HG02943 (cell line): ENCODE measurements around the gene SKA3.
"Not testable (repeated sequence)": the region's sequence is repeated elsewhere in the genome, so short reads cannot be mapped to it uniquely, and the experiment has no call there.

Source experiments
- ATAC-seq: cut with Tn5 transposase; IDR thresholded peaks from one replicate; pipeline ENCODE4 v1.9.1; 2021; ENCODE audit warnings: mild to moderate bottlenecking, low read depth, moderate library complexity; ENCODE audit not compliant: unreplicated experiment

The SKA3 gene

DNA sequence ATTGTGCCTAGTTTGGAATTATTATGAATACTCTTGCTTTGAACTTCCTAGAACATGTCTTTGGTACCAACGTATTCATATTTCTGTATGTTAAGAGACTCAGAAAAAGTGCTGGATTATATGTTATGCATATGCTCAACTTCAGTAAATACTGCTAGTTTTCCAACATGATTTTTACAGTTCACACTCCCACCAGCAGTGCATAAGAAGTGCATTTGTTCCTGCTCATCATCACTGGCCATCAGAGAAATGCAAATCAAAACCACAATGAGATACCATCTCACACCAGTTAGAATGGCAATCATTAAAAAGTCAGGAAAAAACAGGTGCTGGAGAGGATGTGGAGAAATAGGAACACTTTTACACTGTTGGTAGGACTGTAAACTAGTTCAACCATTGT is 2.6 kb downstream of the SKA3 start:
- not testable (repeated sequence) for ATAC-seq

DNA sequence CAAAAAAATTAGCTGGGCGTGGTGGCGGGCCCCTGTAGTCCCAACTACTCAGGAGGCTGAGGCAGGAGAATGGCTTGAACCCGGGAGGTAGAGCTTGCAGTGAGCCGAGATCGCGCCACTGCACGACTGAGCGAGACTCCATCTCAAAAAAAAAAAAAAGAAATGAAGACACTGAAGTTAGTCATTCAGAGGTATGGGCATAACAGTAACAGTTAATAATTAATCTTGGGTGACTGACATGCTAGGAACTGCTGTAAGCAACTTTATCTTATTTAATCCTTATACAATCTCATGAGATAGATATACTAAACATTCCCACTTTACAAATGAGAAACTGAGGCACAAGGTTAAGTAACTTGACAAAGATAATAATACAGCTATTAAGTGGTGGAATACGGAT is 4.9 kb downstream of the SKA3 start:
- no peak for ATAC-seq

DNA sequence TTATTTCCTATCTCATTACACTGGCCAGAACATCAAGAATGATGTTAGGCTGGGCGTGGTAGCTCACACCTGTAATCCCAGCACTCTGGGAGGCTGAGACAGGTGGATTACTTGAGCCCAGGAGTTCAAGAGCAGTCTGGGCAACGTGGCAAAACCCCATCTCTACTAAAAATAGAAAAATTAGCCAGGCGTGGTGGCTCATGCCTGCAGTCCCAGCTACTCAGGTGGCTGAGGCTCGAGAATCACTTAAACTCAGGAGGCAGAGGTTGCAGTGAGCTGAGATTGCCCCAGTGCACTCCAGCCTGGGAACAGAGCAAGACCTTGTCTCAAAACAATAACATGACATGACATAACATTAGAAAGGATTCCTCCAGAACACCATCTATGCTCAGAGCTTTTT is 10.7 kb downstream of the SKA3 start:
- ATAC-seq = not testable (repeated sequence)

DNA sequence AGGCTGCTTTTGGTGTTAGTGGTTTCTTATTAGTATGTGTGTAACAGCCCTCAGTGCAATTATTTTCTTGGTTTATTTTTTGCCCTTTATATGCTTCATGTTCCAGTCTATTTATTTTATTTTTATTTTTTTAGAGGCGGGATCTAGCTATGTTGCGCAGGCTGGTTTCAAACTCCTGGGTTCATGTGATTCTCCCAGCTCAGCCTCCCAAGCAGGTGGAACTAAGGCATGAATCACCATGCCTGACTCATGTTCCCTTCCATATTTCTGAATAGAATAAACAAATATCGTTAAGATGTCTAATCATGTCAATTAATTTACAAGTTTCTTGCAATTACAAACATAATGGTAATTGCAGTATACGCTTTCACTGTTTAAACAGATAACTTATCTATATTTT is 11.7 kb downstream of the SKA3 start:
- no peak for ATAC-seq

DNA sequence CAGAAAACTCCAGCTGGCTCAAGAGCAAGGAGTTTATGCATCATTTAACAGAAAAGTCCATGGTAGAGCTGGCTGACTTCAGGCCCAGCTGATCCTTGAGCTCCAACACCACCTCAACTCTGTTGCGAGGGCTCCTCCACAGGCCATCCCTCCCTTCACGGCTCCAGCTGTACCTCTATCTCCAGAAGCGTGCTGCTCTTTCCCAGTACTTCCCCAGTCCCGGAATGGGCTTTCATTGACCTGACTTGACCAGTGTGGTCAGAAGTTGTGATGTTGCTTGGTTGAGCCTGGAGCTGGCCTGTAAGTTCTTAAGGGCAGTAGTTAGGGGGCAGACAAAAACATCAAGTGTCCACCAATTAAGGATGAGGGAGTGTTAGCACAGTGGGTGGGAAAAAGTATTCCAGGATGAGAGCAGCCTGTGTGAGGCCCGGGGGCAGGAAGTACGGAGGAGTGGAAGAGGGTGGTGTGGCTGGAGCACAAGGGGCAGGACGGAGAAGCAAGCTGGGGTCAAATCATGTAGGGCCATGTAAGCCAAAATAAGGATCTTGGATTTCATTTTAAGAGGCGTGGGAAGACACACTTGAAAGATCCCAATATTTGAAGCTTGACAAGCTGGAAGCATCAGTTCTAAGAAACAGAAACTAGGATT is 24.0 kb downstream of the SKA3 start:
- ATAC-seq = no peak

DNA sequence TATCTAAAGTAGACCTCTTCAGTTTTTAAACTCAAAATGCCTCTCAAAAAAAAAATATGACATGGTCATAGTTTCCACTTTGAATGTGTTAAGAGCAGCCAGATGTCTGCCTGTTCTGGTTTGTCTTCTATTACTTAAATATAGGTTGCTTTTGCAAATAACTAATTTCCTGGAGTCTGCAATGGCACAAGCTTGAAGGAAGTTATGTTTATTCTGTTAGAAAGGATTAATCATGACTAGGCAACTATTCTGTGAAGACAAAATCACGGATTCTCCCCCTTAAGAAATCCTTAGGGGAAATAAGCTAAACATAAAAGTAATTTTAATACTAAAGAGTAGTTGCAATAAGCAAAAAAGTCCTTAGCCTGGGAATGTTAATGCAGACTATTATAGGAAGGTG is 26.3 kb downstream of the SKA3 start:
- ATAC-seq = no peak

DNA sequence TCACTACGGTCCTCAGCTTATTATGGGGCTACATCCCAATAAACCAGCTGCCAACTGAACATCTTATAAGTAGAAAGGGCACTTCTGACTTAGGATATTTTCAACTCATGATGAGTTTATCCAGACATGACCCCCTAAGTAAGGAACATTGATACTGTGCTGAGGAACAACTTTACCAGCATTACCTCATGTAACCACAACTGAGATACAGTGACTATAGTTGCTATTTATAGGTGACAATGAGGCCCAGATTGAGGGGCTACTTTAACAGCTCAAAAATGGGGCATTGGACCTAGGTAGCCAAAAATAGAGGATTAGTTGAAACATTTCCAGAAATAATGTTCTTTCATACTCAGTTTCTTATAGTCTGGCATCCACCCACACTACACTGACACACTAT is 26.8 kb downstream of the SKA3 start:
- no peak for ATAC-seq

GRCh38 chr13:21148557-21149258 is 27.6 kb downstream of the SKA3 start:
- no peak for ATAC-seq

DNA sequence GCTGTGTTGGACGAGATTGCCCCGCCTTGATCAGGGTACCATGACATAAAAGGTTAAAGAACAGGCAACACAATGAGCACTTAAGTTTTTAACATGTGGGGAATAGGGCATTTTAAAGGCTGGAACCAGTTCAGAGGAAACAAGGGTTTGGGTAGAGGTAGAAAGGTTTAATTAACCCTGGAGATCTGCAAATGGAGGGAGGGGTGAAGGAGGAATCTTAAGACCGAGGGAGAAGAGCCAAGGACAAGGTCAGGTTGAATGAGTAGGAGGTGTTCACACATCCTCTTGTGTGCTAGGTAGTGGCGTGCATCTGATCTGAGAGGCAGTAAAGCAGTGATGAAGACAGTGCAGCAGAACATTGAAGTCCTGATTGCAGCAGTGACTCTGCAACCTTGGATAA is 28.5 kb downstream of the SKA3 start:
- no peak for ATAC-seq

DNA sequence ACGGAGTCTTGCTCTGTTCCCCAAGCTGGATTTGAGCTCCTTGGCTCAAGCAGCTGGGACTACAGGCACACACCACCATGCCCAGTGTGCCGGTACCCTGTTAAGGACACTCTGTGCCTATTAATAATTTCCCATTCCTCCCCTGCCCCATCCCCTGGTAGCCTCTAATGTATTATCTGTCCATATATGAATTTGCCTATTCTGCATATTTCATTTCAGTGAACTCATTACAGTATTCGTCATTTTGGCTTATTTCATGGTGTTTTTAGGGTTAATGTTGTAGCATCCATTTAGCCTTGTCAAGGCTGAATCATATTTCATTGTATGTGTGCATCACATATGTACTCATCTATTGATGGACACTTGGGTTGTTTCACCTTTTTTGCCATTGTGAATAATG is 33.6 kb downstream of the SKA3 start:
- ATAC-seq = no peak

DNA sequence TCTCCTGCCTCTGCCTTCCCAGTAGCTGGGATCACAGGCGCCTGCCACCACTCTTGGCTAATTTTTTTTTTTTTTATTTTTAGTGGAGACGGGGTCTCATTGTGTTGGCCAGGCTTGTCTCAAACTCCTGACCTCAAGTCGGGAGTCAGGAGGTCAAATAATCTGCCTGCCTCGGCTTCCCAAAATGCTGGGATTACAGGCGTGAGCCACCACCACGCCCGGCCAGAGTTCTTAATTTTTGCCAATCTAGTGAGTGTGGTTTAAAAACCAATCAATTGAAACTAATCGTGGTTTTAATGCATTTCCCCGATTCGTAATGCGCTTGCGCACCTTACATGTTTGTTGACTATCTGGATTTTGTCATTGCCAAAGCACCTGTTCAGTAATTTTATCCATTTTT is 37.0 kb downstream of the SKA3 start:
- ATAC-seq = no peak

DNA sequence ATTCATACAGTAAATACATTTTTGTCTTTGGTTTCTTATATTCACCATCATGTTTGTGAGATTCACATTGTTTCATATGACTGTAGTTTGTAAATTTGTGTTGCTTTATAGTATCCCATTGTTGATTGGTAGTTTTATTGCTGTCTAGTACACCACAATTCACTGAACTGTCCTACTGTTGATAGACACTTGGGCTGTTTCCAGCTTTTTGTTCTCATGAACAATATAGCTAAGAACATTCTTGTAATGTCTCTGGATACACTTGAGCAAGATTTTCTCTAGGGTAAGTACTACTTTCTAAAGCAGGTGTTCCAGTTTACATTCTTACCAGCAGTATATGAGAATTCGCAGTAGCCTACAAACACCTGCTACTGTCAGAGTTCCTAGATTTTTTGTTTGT is 37.8 kb downstream of the SKA3 start:
- no peak for ATAC-seq

DNA sequence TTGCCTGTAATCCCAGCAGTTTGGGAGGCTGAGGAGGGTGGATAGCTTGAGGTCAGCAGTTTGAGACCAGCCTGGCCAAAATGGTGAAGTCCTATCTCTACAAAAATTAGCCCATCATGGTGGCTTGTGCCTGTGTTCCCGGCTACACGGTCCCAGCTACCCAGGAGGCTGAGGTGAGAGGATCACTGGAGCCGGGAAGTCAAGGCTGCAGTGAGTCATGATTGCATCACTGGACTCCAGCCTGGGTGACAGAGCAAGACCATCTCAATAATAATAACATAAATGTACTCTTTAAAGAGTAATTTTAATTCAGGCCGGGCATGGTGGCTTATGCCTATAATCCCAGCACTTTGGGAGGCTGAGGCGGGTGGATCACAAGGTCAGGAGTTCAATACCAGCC is 38.7 kb downstream of the SKA3 start:
- ATAC-seq = no peak

GRCh38 chr13:21135833-21136232 is 40.5 kb downstream of the SKA3 start:
- ATAC-seq = not testable (repeated sequence)

DNA sequence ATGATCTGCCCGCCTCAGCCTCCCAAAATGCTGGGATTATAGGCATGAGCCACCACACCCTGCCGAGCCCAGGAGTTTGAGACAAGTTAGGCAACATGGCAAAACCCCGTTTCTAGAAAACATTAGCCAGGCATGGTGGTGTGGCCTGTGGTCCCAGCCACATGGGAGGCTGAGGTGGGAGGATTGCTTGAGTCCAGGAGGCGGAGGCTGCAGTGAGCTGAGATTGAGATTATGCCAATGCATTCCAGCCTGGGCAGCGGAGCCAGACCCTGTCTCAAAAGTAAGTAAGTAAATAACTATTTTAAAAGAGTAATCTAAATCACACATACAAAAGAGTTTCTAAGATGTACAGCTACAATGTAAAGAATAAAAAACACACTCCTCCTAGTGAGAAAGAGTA is 41.9 kb downstream of the SKA3 start:
- ATAC-seq = no peak

GRCh38 chr13:21133077-21133476 is 43.3 kb downstream of the SKA3 start:
- no peak for ATAC-seq

DNA sequence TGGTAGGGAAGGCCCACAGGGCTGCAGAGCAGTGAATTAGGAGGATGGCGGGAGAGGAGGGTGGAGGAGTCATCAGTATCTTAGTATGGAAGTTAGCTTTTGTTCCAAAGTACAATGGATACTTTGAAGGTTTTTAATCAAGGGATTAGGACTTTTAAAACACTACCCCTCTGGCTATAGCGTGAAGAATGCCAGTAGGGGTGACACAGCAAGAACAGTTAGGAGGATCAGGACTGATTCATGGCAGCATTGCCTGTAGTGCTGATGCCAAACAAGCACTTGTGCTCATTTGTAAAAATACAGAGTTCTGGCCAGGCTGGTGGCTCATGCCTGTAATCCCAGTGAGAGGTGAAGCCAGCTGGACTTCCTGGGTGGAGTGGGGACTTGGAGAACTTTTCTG is 46.2 kb downstream of the SKA3 start:
- ATAC-seq = no peak

DNA sequence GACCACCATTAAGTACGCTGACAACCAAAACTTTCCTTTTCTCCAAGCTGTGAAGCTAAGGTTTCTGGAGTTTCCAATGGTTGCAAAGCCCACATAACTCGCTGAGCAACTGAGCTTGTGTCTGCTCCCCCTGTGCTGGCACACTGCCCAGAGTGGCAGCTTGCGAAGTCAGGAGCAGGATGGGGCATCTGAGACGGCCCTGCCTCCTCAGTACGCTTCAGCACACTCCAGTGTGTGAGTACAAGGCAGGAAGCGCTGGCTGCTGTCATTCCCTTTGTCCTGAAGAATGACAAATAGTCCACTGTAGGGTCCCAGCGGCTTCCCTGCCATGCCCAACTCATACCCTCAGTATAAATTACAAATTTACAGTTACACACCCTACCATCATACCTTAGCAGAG is 51.5 kb downstream of the SKA3 start:
- no peak for ATAC-seq

GRCh38 chr13:21123956-21124355 is 52.4 kb downstream of the SKA3 start:
- no peak for ATAC-seq

DNA sequence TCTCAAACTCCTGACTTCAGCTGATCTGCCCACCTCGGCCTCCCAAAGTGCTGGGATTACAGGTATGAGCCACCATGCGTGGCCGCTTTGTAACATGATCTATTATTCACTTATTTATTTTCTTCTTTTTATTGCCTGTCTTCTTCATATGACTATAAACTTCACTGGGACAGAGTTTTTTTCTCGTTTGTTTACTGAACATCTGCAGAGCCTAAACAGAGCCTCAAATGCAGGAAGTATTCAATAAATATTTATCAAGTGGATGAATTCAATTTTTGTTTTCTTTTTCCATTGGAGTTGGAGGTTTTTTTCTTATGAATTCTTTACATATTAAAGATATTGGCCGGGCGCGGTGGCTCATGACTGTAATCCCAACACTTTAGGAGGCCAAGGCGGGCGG is 54.7 kb downstream of the SKA3 start:
- ATAC-seq = no peak

DNA sequence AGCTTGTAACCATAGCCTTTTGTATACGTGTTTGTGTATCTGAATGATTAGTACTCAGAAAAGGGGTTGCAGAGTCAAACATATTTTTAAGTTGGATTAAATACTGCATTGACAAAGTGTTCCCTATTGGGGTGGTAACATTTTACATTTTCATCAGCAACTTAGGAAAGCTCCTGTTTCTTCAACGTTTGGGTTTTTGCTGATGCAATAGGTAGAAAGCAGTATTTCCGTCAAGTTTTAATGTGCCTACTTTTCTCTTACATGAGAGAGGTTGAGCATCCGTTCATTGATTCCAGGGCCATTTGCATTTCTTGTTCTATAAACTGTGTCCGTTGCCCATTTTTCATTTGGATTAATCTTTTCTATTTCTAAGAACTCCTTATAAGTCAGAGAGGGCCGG is 56.2 kb downstream of the SKA3 start:
- no peak for ATAC-seq

- no peak for ATAC-seq
Observed at GRCh38 chr13:21119526-21119925, 56.8 kb downstream of the SKA3 start.

- ATAC-seq = no peak
Observed at GRCh38 chr13:21118180-21118579, 58.2 kb downstream of the SKA3 start.
